Esophagus squamous epithelium (tissue), 5 donors: ENCODE results near the gene CD86. TPM values are rescaled to one million over a fixed set of nuclear protein-coding genes. Genes with fewer than 3 reads are reported as not detected.

Experiments
- DNase-seq: peaks from one replicate; lab custom pipeline; 2025; lab: John Stamatoyannopoulos, UW
- H3K27ac ChIP-seq, 4 donors: fragments of 200-600 bp; sonication (generic); one replicate each; pipeline ENCODE4 v1.5.1; 2016 to 2019; ENCODE audit warnings: mild to moderate bottlenecking in 1 of 4
- H3K27me3 ChIP-seq, 4 donors: fragments of 200-600 bp; sonication (generic); 1 replicate in 3 of 4; 2 replicates in 1 of 4; pipeline versions ENCODE4 v1.5.1 to v1.6.0; 2017 to 2021; ENCODE audit warnings: antibody characterized with exemption in 1 of 4
- H3K36me3 ChIP-seq, 3 donors: fragments of 200-600 bp; sonication (generic); one replicate each; pipeline ENCODE4 v1.5.1; 2016 to 2019
- H3K4me1 ChIP-seq, 3 donors: fragments of 200-600 bp; sonication (generic); one replicate each; pipeline ENCODE4 v1.5.1; 2017 to 2019
- H3K4me3 ChIP-seq, 4 donors: fragments of 200-600 bp; sonication (generic); 1 replicate in 3 of 4; 2 replicates in 1 of 4; pipeline ENCODE4 v1.5.1; 2016 to 2019; ENCODE audit warnings: mild to moderate bottlenecking in 2 of 4, moderate library complexity in 1 of 4
- H3K9me3 ChIP-seq, 3 donors: fragments of 200-600 bp; sonication (generic); one replicate each; pipeline ENCODE4 v1.5.1; 2016 to 2019
- CTCF ChIP-seq, 6 experiments: fragments of 450-650 bp in 4 of 6; fragments of 200-600 bp in 2 of 6; sonication (generic) in 2 of 6; IDR thresholded peaks; one replicate each; pipeline ENCODE4 v1.5.1; 2016 to 2019; ENCODE audit warnings: antibody characterized with exemption in 6 of 6, mild to moderate bottlenecking in 4 of 6, moderate library complexity in 4 of 6
- POLR2A ChIP-seq, 4 donors: fragments of 450-650 bp; IDR thresholded peaks; one replicate each; pipeline ENCODE4 v1.6.1; 2017; ENCODE audit warnings: antibody characterized with exemption in 4 of 4, mild to moderate bottlenecking in 4 of 4, moderate library complexity in 3 of 4
- WGBS, 2 donors: methylation state at CpG; one replicate each; pipeline ENCODE4 v1.1.5; 2018; 5-methylcytosine and 5-hydroxymethylcytosine counted together
- intact Hi-C: fragments of 100-400 bp; cut with DNase I; formaldehyde crosslinking; loops from one replicate; pipeline ENCODE4 v1.15.0; 2022
- total RNA-seq, 4 donors: library from RNA; depleted of rRNA; stranded (reverse); fragments of >200 nt; gene quantifications; one replicate each; pipeline ENCODE4 v1.1.0, GENCODE V29; 2016
- donor health status: DM: yes; HTN: yes; CAD: no.

CD86 gene
- total RNA-seq, 4 donors from 2014 or later: 0.42 to 11.1 (median 3.3) TPM

- intact Hi-C loops: no loop called here
- no peaks in the 10 kb centered on the region for H3K27me3 ChIP-seq
Measured at GRCh38 chr3:122012821-122013220, 42.3 kb upstream of the CD86 start.

GRCh38 chr3:122013448-122013925, 41.7 kb upstream of the CD86 start:
- intact Hi-C loops: no loop called here
- no peak for DNase-seq
- 29 to 50% methylated on average over 5 of the region's 5 CpGs for WGBS, 2 donors

More at GRCh38 chr3:122012821-122013220, 42.3 kb upstream of the CD86 start:
- no peak for TF ChIP-seq POLR2A (IDR thresholded peaks at IDR 0.05)
- H3K9me3 ChIP-seq: no peaks in the 10 kb centered on the region
- peaks cover 0 to 15% (median 3%) of the 10 kb centered on the region in 3 donors for H3K4me1 ChIP-seq
- 90 to 92% methylated on average over 1 of the region's 1 CpG for WGBS, 2 donors
- no peaks in the 10 kb centered on the region for H3K36me3 ChIP-seq
- no peak for DNase-seq
- H3K27ac ChIP-seq: no peak overlapping the region
- no peak overlapping the region for H3K4me3 ChIP-seq

GRCh38 chr3:122014741-122015140, 40.4 kb upstream of the CD86 start:
- H3K4me1 ChIP-seq: peaks cover 0 to 18% (median 3%) of the 10 kb centered on the region in 3 donors
- no peaks in the 10 kb centered on the region for H3K36me3 ChIP-seq
- H3K27ac ChIP-seq: no peak overlapping the region
- TF ChIP-seq CTCF (IDR thresholded peaks at IDR 0.05) (no peak), POLR2A (IDR thresholded peaks at IDR 0.05) (no peak)
- H3K4me3 ChIP-seq: no peak overlapping the region
- no peaks in the 10 kb centered on the region for H3K27me3 ChIP-seq
- 36 to 67% methylated on average over 1 of the region's 1 CpG for WGBS, 2 donors
- intact Hi-C loops: no loop called here
- DNase-seq: no peak
- no peaks in the 10 kb centered on the region for H3K9me3 ChIP-seq

More at GRCh38 chr3:122013448-122013925, 41.7 kb upstream of the CD86 start:
- Histone ChIP-seq H3K36me3 (no peaks in the 10 kb centered on the region), H3K9me3 (no peaks in the 10 kb centered on the region), H3K4me3 (no peak overlapping the region), H3K27ac (no peak overlapping the region), H3K27me3 (no peaks in the 10 kb centered on the region), H3K4me1 (peaks cover 0 to 15% (median 3%) of the 10 kb centered on the region in 3 donors)
- no peak for TF ChIP-seq CTCF (IDR thresholded peaks at IDR 0.05)
- TF ChIP-seq POLR2A (IDR thresholded peaks at IDR 0.05): no peak

- Histone ChIP-seq H3K4me3 (no peak overlapping the region), H3K27me3 (peaks cover 0 to 19% (median 0%) of the 10 kb centered on the region in 4 donors), H3K27ac (no peak overlapping the region), H3K4me1 (peaks cover 0 to 29% (median 0%) of the 10 kb centered on the region in 3 donors), H3K36me3 (no peaks in the 10 kb centered on the region), H3K9me3 (no peaks in the 10 kb centered on the region)
- no peak for DNase-seq
- intact Hi-C loops: no loop called here
- TF ChIP-seq POLR2A (IDR thresholded peaks at IDR 0.05) (no peak), CTCF (IDR thresholded peaks at IDR 0.05) (no peak)
Measured at GRCh38 chr3:122019493-122019892, 35.7 kb upstream of the CD86 start.

GRCh38 chr3:122021037-122021436, 34.1 kb upstream of the CD86 start:
- Histone ChIP-seq H3K9me3 (no peaks in the 10 kb centered on the region), H3K4me1 (peaks cover 0 to 29% (median 0%) of the 10 kb centered on the region in 3 donors), H3K27me3 (peaks cover 0 to 19% (median 0%) of the 10 kb centered on the region in 4 donors), H3K4me3 (peak overlapping the region; percentile 46 to 66 (median 61)), H3K36me3 (no peaks in the 10 kb centered on the region), H3K27ac (peak overlapping the region in 2 of 4 donors; percentile 85 to 87)
- intact Hi-C loops: no loop called here
- 18 to 38% methylated on average over 1 of the region's 1 CpG for WGBS, 2 donors
- no peak for DNase-seq
- no peak for TF ChIP-seq POLR2A (IDR thresholded peaks at IDR 0.05)
- no peak for TF ChIP-seq CTCF (IDR thresholded peaks at IDR 0.05)
